HG02798 (cell line): ENCODE measurements around the gene ITIH2.
"Not testable (repeated sequence)": the region's sequence is repeated elsewhere in the genome, so short reads cannot be mapped to it uniquely, and the experiment has no call there.

Experiments
- ATAC-seq: cut with Tn5 transposase; IDR thresholded peaks from one replicate; pipeline ENCODE4 v1.9.1; 2021; ENCODE audit warnings: mild to moderate bottlenecking; ENCODE audit not compliant: unreplicated experiment, poor library complexity

Gene ITIH2

GRCh38 chr10:7738536-7739407 is 35.7 kb downstream of the ITIH2 start:
- no peak for ATAC-seq

GRCh38 chr10:7744307-7744706 is 41.2 kb downstream of the ITIH2 start:
- ATAC-seq: no peak

DNA sequence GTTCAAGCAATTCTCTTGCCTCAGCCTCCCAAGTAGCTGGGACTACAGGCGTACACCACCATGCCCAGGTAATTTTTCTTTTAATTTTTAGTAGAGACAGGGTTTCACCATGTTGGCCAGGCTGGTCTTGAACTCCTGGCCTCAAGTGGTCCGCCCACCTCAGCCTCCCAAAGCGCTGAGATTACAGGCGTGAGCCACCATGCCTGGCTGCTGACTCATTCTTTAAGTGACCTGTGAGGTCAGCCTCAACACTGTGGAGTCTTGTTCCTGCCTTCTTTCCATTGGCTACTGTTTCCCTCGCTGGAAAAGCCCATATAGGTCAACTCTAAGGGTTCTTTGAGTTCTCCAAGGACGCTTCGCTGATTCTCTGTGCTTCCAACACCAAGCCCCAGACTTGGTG is 45.5 kb downstream of the ITIH2 start:
- ATAC-seq: not testable (repeated sequence)

GRCh38 chr10:7750222-7750621 is 47.1 kb downstream of the ITIH2 start:
- no peak for ATAC-seq

DNA sequence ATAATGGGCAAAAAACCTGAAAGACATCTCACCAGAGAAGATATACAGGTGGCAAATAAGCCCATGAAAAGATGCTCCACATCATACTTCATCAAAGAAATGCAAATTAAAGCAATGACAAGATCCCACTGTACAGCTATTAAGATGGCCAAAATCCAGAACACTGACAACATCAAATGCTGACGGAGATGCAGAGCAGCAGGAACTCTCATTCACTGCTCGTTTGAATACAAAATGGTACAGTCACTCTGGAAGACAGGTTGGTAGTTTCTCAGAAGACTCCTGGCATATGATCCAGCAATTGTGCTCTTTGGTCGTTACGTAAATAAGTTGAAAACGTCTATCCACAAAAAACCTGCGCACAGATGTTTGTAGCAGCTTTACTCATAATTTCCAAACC is 49.1 kb downstream of the ITIH2 start:
- no peak for ATAC-seq

DNA sequence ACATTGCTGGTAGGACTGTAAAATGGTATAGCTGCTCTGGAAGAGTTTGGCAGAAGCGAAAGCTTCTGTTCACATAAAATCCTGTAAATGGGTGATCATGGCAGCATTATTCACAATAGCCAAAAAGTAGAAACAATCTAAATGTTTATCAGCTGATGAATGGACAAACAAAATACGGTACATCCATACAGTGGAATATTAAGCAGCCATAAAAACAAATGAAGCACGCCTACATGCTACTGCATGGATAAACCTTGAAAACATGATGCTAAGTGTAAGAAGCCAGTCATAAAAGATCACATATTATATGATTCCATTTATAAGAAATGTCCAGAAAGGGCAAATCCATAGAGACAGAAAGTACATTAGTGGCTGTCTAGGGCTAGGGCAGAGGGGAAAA is 52.0 kb downstream of the ITIH2 start:
- no peak for ATAC-seq

GRCh38 chr10:7756360-7756992 is 53.4 kb downstream of the ITIH2 start:
- ATAC-seq: no peak

DNA sequence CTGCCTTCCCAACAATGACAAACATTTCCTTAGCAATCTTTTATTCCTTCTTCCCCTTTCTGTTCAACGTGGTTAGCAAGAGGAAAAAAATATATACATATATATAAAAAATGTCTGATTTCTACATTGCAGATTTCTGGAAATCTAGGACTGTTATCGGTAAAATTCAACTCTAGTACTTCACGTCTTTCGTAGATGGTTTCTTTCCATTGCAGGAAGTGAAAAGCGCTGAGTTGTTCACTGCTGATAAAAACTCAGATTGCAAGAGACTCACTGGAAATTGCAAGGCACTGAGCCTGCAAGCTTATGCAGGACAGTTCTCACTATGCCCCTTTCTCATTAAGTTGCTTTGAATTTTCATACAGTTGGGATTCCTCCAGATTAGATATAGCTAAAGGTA is 60.8 kb downstream of the ITIH2 start:
- ATAC-seq: no peak

GRCh38 chr10:7766241-7766640 is 63.1 kb downstream of the ITIH2 start:
- ATAC-seq: no peak

DNA sequence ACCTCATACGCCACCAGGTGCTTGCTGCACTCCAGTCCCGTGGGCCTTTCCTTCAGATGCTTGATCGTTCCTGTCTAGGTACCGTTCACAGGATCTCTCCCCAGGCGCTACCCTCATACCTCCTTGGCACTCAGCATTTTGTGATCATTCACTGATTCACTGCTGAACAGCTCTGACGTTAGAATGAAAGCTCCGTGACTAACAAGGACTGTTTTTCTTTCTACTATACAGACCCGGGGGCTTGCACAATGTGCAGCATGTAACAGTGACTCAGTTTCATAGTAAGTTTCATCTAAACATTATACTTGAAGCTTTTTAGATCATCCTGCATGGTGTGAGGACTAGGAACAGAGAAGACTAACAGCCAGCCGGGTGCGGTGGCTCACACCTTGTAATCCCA is 64.1 kb downstream of the ITIH2 start:
- ATAC-seq: no peak

- ATAC-seq: no peak
Observed at GRCh38 chr10:7768417-7768816, 65.3 kb downstream of the ITIH2 start.

GRCh38 chr10:7773845-7774801 is 71.0 kb downstream of the ITIH2 start:
- no peak for ATAC-seq

DNA sequence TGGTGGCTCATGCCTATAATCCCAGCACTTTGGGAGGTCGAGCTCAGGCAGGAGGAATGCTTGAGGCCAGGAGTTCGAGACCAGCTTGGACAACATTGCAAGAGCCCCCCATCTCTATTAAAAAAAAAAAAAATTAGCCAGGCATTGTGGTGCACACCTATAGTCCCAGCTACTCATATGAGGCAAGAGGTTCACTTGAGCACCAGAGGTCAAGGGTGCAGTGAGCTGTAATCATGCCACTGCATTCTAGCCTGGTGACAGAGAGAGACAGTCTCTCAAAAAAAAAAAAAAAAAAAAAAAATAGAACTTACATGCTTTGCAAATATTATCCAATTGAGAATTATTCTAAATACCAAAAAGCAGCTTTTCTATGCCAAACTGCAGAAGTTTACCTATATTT is 73.7 kb downstream of the ITIH2 start:
- ATAC-seq: no peak

DNA sequence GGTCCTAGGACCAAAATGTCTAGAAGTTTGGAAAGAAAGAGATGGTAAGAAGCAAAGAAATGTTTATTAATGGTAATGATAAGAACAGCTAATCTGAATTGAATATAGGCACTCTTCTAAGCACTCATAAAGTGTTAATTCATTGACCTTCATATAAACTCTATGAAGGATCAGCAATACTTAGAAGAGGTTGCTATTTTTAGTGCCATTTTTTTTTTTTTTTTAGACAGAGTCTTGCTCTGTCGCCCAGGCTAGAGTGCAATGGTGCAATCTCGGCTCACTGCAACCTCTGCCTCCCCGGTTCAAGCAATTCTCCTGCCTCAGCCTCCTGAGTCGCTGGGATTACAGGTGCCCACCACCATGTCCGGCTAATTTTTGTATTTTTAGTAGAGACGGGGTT is 79.1 kb downstream of the ITIH2 start:
- not testable (repeated sequence) for ATAC-seq

- ATAC-seq: no peak
Observed at GRCh38 chr10:7786430-7786829, 83.3 kb downstream of the ITIH2 start.

GRCh38 chr10:7787150-7787856 is 84.2 kb downstream of the ITIH2 start:
- ATAC-seq: no peak

GRCh38 chr10:7787857-7788638 is 84.9 kb downstream of the ITIH2 start, which contains the start of the genes ATP5F1C and KIN:
ATP5F1C (plus strand) TSS chr10:7788177; CDS start chr10:7788208, 31 bp downstream.
KIN (minus strand) TSS chr10:7787993; CDS start chr10:7787933, 60 bp downstream.
- peak; percentile 98 for ATAC-seq

DNA sequence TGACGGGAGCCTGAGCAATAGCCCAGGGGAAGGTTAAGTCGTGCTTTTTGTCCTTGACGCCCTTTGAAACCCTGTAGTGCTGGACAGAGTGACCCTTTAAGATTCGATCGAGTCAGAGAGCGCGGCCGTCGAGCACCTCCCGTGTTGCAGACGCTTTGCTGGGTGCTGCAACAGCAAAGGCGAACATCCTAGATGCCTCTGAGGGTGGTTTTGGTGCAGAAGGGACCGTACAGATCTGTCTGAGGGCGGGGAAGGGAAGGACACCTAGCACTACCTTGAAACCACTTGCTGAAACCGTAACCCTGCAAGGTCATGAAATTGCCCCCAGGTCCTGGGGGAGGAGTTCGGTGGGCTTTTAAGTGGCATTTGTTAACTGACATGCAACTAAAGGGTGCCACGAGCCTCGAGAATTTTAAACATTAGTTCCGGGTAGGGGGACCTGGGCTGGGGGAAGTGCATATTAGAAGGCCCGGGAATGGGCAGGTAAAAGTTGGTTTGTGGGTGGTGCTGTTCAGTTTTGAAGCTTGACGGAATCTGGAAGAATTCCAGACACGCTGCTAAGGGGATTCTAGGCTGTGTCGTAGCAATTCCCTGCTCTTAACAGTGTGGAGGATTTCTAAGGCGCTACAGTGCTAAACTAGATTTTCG is 85.6 kb downstream of the ITIH2 start:
- peak; percentile 9 for ATAC-seq

GRCh38 chr10:7789390-7789789 is 86.3 kb downstream of the ITIH2 start:
- ATAC-seq: no peak
